SK-N-SH treated with all-trans-retinoic acid at 6 μM for 48 hours (cell line): ENCODE data around the gene SERPINB8.

Experiments
- ATAC-seq: fragments of 200-7000 bp; cut with Tn5 transposase; 3 replicates; pipeline ENCODE4 v1.9.1; 2020; ENCODE audit warnings: mild to moderate bottlenecking, moderate library complexity
- ARNTL ChIP-seq: fragments of 450-650 bp; formaldehyde crosslinking; IDR thresholded peaks from 2 replicates; pipeline ENCODE4 v1.5.0; 2020; ENCODE audit warnings: low read depth, mild to moderate bottlenecking, moderate library complexity, borderline replicate concordance
- BACH2 ChIP-seq: fragments of 250-450 bp; sonication (Bioruptor Pico); IDR thresholded peaks from 2 replicates; pipeline ENCODE4 v1.9.0; 2021; ENCODE audit warnings: mild to moderate bottlenecking, borderline replicate concordance
- CREB5 ChIP-seq: fragments of 250-450 bp; sonication (Bioruptor Pico); IDR thresholded peaks from 2 replicates; pipeline ENCODE4 v1.5.1; 2020; ENCODE audit warnings: low read depth, mild to moderate bottlenecking, moderate library complexity
- CSDC2 ChIP-seq: fragments of 250-450 bp; sonication (Bioruptor Pico); IDR thresholded peaks from 2 replicates; pipeline ENCODE4 v1.5.0; 2020; ENCODE audit warnings: mild to moderate bottlenecking, moderate library complexity
- ESRRG ChIP-seq: fragments of 250-450 bp; sonication (Bioruptor Pico); IDR thresholded peaks from 2 replicates; pipeline ENCODE4 v1.6.1; 2021; ENCODE audit warnings: mild to moderate bottlenecking
- GLIS3 ChIP-seq: fragments of 250-450 bp; sonication (Bioruptor Pico); IDR thresholded peaks from 2 replicates; pipeline ENCODE4 v1.5.0; 2020; ENCODE audit warnings: mild to moderate bottlenecking, moderate library complexity
- ISL1 ChIP-seq: fragments of 250-450 bp; sonication (Bioruptor Pico); IDR thresholded peaks from 2 replicates; pipeline ENCODE4 v2.1.2; 2022; ENCODE audit warnings: mild to moderate bottlenecking, moderate library complexity
- OSR1 ChIP-seq: fragments of 250-450 bp; sonication (Bioruptor Pico); IDR thresholded peaks from 2 replicates; pipeline ENCODE4 v1.8.0; 2022; ENCODE audit warnings: moderate library complexity, mild to moderate bottlenecking, inconsistent platforms
- PPARA ChIP-seq: fragments of 250-450 bp; sonication (Bioruptor Pico); IDR thresholded peaks from 2 replicates; pipeline ENCODE4 v1.5.0; 2020; ENCODE audit warnings: mild to moderate bottlenecking, borderline replicate concordance
- SNAI2 ChIP-seq: fragments of 250-450 bp; sonication (Bioruptor Pico); IDR thresholded peaks from 2 replicates; pipeline ENCODE4 v1.5.0; 2020; ENCODE audit warnings: mild to moderate bottlenecking, moderate library complexity
- TOX ChIP-seq: fragments of 250-450 bp; sonication (Bioruptor Pico); IDR thresholded peaks from 2 replicates; pipeline ENCODE4 v1.8.0; 2021; ENCODE audit warnings: mild to moderate bottlenecking, moderate library complexity, borderline replicate concordance
- ZC3H10 ChIP-seq: fragments of 250-450 bp; sonication (Bioruptor Pico); IDR thresholded peaks from 2 replicates; pipeline ENCODE4 v1.5.1; 2021; ENCODE audit warnings: mild to moderate bottlenecking, moderate library complexity
- ZFP3 ChIP-seq: fragments of 250-450 bp; sonication (Bioruptor Pico); IDR thresholded peaks from 2 replicates; pipeline ENCODE4 v1.5.0; 2020; ENCODE audit warnings: mild to moderate bottlenecking, moderate library complexity
- ZFP30 ChIP-seq: fragments of 450-650 bp; formaldehyde crosslinking; IDR thresholded peaks from 2 replicates; pipeline ENCODE4 v1.5.0; 2022; ENCODE audit warnings: mild to moderate bottlenecking, moderate library complexity
- ZNF70 ChIP-seq: fragments of 450-650 bp; formaldehyde crosslinking; IDR thresholded peaks from 2 replicates; pipeline ENCODE4 v1.5.0; 2020; ENCODE audit warnings: mild to moderate bottlenecking, moderate library complexity
- ZNF8 ChIP-seq: fragments of 450-650 bp; formaldehyde crosslinking; IDR thresholded peaks from 2 replicates; pipeline ENCODE4 v1.5.0; 2020; ENCODE audit warnings: mild to moderate bottlenecking, moderate library complexity
- TF ChIP-seq, protein P1 (sequence below): fragments of 250-450 bp; sonication (Bioruptor Pico); IDR thresholded peaks from 2 replicates; pipeline ENCODE4 v1.8.0; 2021; ENCODE audit warnings: low read depth, mild to moderate bottlenecking, moderate library complexity, borderline replicate concordance
- TF ChIP-seq, protein P2 (sequence below): fragments of 250-450 bp; sonication (Bioruptor Pico); IDR thresholded peaks from 2 replicates; pipeline ENCODE4 v1.5.1; 2021; ENCODE audit warnings: mild to moderate bottlenecking, moderate library complexity
- TF ChIP-seq, protein P3 (sequence below): fragments of 250-450 bp; sonication (Bioruptor Pico); IDR thresholded peaks from 2 replicates; pipeline ENCODE4 v1.8.0; 2020; ENCODE audit warnings: mild to moderate bottlenecking, moderate library complexity, borderline replicate concordance

Gene SERPINB8

GRCh38 chr18:63963615-63964256 lies 6.1 kb upstream of the SERPINB8 start:
- no peak for TF ChIP-seq GLIS3 (CRISPR knock-in tag)
- no peak for TF ChIP-seq ZFP3 (CRISPR knock-in tag)
- TF ChIP-seq SNAI2 (CRISPR knock-in tag) = no peak
- no peak for TF ChIP-seq ARNTL (CRISPR knock-in tag)
- no peak for TF ChIP-seq OSR1 (CRISPR knock-in tag)
- TF ChIP-seq ESRRG (CRISPR knock-in tag) = no peak
- TF ChIP-seq, protein P1, sequence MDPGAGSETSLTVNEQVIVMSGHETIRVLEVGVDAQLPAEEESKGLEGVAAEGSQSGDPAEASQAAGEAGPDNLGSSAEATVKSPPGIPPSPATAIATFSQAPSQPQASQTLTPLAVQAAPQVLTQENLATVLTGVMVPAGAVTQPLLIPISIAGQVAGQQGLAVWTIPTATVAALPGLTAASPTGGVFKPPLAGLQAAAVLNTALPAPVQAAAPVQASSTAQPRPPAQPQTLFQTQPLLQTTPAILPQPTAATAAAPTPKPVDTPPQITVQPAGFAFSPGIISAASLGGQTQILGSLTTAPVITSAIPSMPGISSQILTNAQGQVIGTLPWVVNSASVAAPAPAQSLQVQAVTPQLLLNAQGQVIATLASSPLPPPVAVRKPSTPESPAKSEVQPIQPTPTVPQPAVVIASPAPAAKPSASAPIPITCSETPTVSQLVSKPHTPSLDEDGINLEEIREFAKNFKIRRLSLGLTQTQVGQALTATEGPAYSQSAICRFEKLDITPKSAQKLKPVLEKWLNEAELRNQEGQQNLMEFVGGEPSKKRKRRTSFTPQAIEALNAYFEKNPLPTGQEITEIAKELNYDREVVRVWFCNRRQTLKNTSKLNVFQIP = no peak
- TF ChIP-seq, all 23 proteins: peak for 0
- peak; percentile 95 for ATAC-seq

GRCh38 chr18:63964908-63965307 lies 5.0 kb upstream of the SERPINB8 start:
- TF ChIP-seq ESRRG (CRISPR knock-in tag) = no peak
- TF ChIP-seq ARNTL (CRISPR knock-in tag) = no peak
- no peak for TF ChIP-seq ZFP3 (CRISPR knock-in tag)
- no peak for TF ChIP-seq ZFP30 (CRISPR knock-in tag)
- no peak for TF ChIP-seq PPARA (CRISPR knock-in tag)
- no peak for TF ChIP-seq TOX (CRISPR knock-in tag)
- no peak for TF ChIP-seq ZC3H10 (CRISPR knock-in tag)
- TF ChIP-seq, protein P2, sequence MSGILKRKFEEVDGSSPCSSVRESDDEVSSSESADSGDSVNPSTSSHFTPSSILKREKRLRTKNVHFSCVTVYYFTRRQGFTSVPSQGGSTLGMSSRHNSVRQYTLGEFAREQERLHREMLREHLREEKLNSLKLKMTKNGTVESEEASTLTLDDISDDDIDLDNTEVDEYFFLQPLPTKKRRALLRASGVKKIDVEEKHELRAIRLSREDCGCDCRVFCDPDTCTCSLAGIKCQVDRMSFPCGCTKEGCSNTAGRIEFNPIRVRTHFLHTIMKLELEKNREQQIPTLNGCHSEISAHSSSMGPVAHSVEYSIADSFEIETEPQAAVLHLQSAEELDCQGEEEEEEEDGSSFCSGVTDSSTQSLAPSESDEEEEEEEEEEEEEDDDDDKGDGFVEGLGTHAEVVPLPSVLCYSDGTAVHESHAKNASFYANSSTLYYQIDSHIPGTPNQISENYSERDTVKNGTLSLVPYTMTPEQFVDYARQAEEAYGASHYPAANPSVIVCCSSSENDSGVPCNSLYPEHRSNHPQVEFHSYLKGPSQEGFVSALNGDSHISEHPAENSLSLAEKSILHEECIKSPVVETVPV (CRISPR knock-in tag) = no peak
- no peak for TF ChIP-seq SNAI2 (CRISPR knock-in tag)
- no peak for TF ChIP-seq GLIS3 (CRISPR knock-in tag)
- TF ChIP-seq, protein P1 = no peak
- TF ChIP-seq, protein P3, sequence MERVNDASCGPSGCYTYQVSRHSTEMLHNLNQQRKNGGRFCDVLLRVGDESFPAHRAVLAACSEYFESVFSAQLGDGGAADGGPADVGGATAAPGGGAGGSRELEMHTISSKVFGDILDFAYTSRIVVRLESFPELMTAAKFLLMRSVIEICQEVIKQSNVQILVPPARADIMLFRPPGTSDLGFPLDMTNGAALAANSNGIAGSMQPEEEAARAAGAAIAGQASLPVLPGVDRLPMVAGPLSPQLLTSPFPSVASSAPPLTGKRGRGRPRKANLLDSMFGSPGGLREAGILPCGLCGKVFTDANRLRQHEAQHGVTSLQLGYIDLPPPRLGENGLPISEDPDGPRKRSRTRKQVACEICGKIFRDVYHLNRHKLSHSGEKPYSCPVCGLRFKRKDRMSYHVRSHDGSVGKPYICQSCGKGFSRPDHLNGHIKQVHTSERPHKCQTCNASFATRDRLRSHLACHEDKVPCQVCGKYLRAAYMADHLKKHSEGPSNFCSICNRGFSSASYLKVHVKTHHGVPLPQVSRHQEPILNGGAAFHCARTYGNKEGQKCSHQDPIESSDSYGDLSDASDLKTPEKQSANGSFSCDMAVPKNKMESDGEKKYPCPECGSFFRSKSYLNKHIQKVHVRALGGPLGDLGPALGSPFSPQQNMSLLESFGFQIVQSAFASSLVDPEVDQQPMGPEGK (CRISPR knock-in tag) = no peak
- TF ChIP-seq CREB5 (CRISPR knock-in tag) = no peak
- TF ChIP-seq ZNF8 = no peak
- no peak for TF ChIP-seq OSR1 (CRISPR knock-in tag)
- TF ChIP-seq ZNF70 (CRISPR knock-in tag) = no peak
- ATAC-seq = no peak

DNA sequence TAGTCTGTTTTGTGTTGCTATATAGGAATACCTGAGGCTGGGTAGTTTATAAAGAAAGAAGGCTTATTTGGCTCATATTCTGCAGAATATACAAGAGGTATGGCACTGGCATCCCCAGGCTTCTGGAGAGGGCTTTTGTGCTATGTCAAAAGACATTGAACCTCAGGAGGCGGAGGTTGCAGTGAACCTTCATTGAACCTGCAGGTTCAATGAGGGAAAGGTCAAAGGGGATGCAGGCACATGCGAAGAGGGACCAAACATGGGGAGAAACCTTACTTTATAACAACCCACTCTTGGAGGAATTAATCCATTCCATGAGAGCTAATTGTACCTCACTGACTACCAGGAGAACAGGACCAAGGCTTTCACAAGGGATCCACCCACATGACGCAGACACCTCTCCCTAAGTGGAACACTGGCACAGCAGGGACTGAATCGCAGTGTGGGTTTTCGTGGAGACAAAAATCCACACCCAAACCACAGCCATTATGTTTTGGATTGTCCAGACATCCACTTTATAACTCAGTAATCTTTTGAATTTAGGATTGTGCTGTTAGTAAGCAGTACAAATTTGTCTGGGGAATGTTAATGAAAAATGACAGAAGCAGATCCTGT lies 4.1 kb upstream of the SERPINB8 start:
- no peak for TF ChIP-seq ZNF70 (CRISPR knock-in tag)
- TF ChIP-seq BACH2 (CRISPR knock-in tag) = no peak
- TF ChIP-seq, protein P1 = no peak
- no peak for TF ChIP-seq TOX (CRISPR knock-in tag)
- TF ChIP-seq ZC3H10 (CRISPR knock-in tag) = no peak
- no peak for TF ChIP-seq ARNTL (CRISPR knock-in tag)
- TF ChIP-seq CSDC2 (CRISPR knock-in tag) = no peak
- TF ChIP-seq ESRRG (CRISPR knock-in tag) = no peak
- TF ChIP-seq PPARA (CRISPR knock-in tag) = no peak
- no peak for TF ChIP-seq ZNF8
- no peak for TF ChIP-seq ISL1 (CRISPR knock-in tag)
- no peak for ATAC-seq
